Activated naive CD8-positive, alpha-beta T cell (primary cell): ENCODE measurements around the gene NRDC.

Experiments
- H3K27ac Mint-ChIP-seq: one replicate; pipeline ENCODE4 v1.8.0; 2021; ENCODE audit warnings: mixed read lengths
- H3K27me3 Mint-ChIP-seq: one replicate; pipeline ENCODE4 v1.8.0; 2021; ENCODE audit warnings: mixed read lengths
- H3K36me3 Mint-ChIP-seq: one replicate; pipeline ENCODE4 v1.8.0; 2021; ENCODE audit warnings: mixed read lengths
- H3K4me1 Mint-ChIP-seq: one replicate; pipeline ENCODE4 v1.8.0; 2021; ENCODE audit warnings: low read depth, mixed read lengths
- H3K4me3 Mint-ChIP-seq: one replicate; pipeline ENCODE4 v1.8.0; 2021; ENCODE audit warnings: mild to moderate bottlenecking, mixed read lengths
- H3K9me3 Mint-ChIP-seq: one replicate; pipeline ENCODE4 v1.8.0; 2021; ENCODE audit warnings: low read depth, mixed read lengths

The NRDC gene

DNA sequence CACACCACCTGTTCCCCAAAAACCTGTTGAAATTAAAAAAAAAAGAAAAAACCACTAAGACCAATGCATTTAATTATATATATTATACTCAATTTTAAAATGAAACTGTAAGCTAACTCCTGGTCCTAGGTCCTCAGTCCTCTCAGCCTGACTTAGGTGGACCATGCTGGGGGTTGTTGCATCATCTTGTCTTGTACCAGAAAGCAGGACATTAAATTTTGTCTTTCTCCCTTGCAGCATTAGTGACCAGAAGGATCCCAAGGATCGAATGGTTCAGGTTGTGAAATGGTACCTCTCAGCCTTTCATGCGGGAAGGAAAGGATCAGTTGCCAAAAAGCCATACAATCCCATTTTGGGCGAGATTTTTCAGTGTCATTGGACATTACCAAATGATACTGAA, 97.6 kb downstream of the NRDC start:
- H3K27me3 Mint-ChIP-seq = no peaks in the 10 kb centered on the region
- H3K9me3 Mint-ChIP-seq = no peaks in the 10 kb centered on the region
- no peak overlapping the region for H3K4me3 Mint-ChIP-seq
- H3K4me1 Mint-ChIP-seq = peaks cover 1% of the 10 kb centered on the region
- H3K27ac Mint-ChIP-seq = no peak overlapping the region
- H3K36me3 Mint-ChIP-seq = no peaks in the 10 kb centered on the region

DNA sequence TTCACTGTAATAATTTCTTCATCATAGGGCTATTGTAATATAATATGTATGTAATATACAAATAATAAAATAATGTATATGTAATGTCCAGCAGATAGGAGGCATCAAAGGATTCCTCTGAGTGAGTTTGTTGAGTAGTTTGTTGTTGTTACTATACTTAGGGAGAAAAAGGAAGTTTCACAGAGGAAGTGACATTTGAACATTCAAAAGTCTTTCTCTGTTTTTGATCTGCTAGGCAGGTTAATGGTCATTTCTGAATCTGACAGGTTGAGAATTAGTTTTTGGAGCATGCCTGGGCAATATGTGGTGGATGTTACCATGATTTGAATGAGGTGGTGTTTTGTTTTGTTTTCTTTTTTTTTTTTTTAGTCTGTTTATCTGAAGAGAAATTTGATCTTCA, 102.1 kb downstream of the NRDC start:
- no peak overlapping the region for H3K27ac Mint-ChIP-seq
- no peak overlapping the region for H3K4me3 Mint-ChIP-seq
- H3K27me3 Mint-ChIP-seq = no peaks in the 10 kb centered on the region
- H3K36me3 Mint-ChIP-seq = peaks cover 10% of the 10 kb centered on the region
- peaks cover 6% of the 10 kb centered on the region for H3K4me1 Mint-ChIP-seq
- no peaks in the 10 kb centered on the region for H3K9me3 Mint-ChIP-seq

DNA sequence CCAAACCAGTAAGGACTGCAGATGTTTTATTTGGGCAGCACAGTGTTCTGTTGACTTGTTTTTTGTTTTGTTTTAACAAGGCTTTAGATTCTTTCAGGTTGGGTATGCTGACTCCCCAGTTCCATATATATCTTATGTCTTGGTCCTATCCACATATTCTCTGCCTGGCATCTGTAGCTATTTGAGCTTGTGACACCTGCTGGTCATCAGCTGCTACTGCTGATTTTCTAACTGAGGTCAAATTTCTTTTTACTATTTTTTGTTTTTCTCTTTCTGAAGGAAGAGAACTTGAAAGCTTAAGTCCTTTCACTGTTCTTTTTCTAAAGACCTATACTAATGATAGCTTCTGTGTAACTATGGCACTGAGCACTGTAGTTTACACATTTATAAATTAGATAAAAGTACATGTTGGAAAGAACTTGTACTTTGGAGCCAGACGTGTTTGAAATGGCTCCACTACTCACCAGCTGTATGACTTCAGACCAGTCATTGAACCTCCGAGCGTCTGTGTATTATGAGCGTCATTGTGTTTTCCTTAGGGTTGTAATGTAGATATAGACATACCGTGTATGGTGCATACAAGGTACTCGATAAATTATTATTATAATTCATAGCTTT, 109.4 kb downstream of the NRDC start:
- H3K27ac Mint-ChIP-seq = no peak overlapping the region
- peaks cover 10% of the 10 kb centered on the region for H3K36me3 Mint-ChIP-seq
- no peak overlapping the region for H3K4me3 Mint-ChIP-seq
- H3K4me1 Mint-ChIP-seq = peaks cover 6% of the 10 kb centered on the region
- no peaks in the 10 kb centered on the region for H3K9me3 Mint-ChIP-seq
- no peaks in the 10 kb centered on the region for H3K27me3 Mint-ChIP-seq

DNA sequence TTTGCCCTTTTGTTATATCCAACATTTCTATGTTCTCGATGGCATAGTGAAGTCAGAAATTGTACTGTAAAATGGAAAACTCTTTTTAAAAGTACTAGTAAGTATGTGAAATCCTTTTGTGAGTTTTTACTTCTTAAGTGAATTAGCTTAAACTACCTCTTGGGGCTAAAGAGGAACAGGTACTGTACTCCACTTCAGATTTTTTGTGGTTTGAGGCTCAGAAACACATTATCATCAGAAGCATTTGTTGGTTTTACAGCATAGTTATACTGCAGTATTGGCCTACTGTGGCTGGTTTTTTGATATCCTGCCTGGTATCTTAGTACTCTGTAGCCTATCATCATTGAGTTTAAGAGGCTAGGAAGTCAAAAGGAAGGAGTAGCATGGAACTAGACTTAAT, 117.2 kb downstream of the NRDC start:
- Mint-ChIP-seq H3K27me3 (no peaks in the 10 kb centered on the region), H3K4me3 (no peak overlapping the region), H3K9me3 (no peaks in the 10 kb centered on the region), H3K27ac (peak overlapping the region; percentile 46), H3K4me1 (peaks cover 10% of the 10 kb centered on the region), H3K36me3 (peaks cover under 1% of the 10 kb centered on the region)

DNA sequence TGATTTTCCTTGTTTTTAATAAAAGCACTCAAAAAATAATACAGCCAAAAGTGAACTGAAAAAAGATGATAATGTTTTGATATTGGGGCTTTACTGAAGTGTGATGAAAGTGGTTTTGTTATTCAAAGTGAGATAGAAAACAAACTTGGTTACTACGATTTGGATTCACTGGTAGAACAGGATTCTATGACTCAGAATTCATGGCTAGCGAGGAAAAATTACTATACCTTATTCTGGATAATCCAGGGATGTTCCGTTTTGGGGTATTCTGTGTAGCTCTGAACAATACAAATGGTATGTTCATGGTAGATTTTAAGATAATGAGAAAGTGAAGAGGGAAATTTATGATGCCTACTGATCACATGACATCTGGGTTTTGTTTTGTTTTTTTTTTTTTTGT, 117.7 kb downstream of the NRDC start:
- Mint-ChIP-seq H3K36me3 (peaks cover 1% of the 10 kb centered on the region), H3K9me3 (no peaks in the 10 kb centered on the region), H3K27ac (no peak overlapping the region), H3K4me3 (no peak overlapping the region), H3K4me1 (peaks cover 10% of the 10 kb centered on the region), H3K27me3 (no peaks in the 10 kb centered on the region)

GRCh38 chr1:51758310-51758709, 120.2 kb downstream of the NRDC start:
- Mint-ChIP-seq H3K4me1 (peaks cover 16% of the 10 kb centered on the region), H3K9me3 (no peaks in the 10 kb centered on the region), H3K36me3 (peaks cover 7% of the 10 kb centered on the region), H3K27me3 (no peaks in the 10 kb centered on the region), H3K4me3 (no peak overlapping the region), H3K27ac (no peak overlapping the region)

- Mint-ChIP-seq H3K9me3 (no peaks in the 10 kb centered on the region), H3K36me3 (peaks cover 17% of the 10 kb centered on the region), H3K4me3 (no peak overlapping the region), H3K4me1 (peaks cover 12% of the 10 kb centered on the region), H3K27me3 (no peaks in the 10 kb centered on the region), H3K27ac (no peak overlapping the region)
Measured at GRCh38 chr1:51756290-51756689, 122.2 kb downstream of the NRDC start.

- Mint-ChIP-seq H3K4me3 (no peak overlapping the region), H3K4me1 (peaks cover 8% of the 10 kb centered on the region), H3K27ac (no peak overlapping the region), H3K27me3 (no peaks in the 10 kb centered on the region), H3K9me3 (no peaks in the 10 kb centered on the region), H3K36me3 (peaks cover 19% of the 10 kb centered on the region)
Measured at GRCh38 chr1:51755437-51755836, 123.1 kb downstream of the NRDC start.

- Mint-ChIP-seq H3K36me3 (peaks cover 19% of the 10 kb centered on the region), H3K4me1 (peaks cover 6% of the 10 kb centered on the region), H3K27me3 (no peaks in the 10 kb centered on the region), H3K4me3 (no peak overlapping the region), H3K9me3 (no peaks in the 10 kb centered on the region), H3K27ac (no peak overlapping the region)
Measured at GRCh38 chr1:51754666-51755065, 123.9 kb downstream of the NRDC start.

GRCh38 chr1:51753969-51754368, 124.6 kb downstream of the NRDC start:
- H3K4me1 Mint-ChIP-seq = peaks cover 6% of the 10 kb centered on the region
- no peak overlapping the region for H3K4me3 Mint-ChIP-seq
- no peaks in the 10 kb centered on the region for H3K27me3 Mint-ChIP-seq
- H3K27ac Mint-ChIP-seq = no peak overlapping the region
- H3K36me3 Mint-ChIP-seq = peaks cover 19% of the 10 kb centered on the region
- H3K9me3 Mint-ChIP-seq = no peaks in the 10 kb centered on the region

- H3K27me3 Mint-ChIP-seq = no peaks in the 10 kb centered on the region
- no peak overlapping the region for H3K27ac Mint-ChIP-seq
- peaks cover 21% of the 10 kb centered on the region for H3K36me3 Mint-ChIP-seq
- peaks cover 6% of the 10 kb centered on the region for H3K4me1 Mint-ChIP-seq
- no peak overlapping the region for H3K4me3 Mint-ChIP-seq
- H3K9me3 Mint-ChIP-seq = no peaks in the 10 kb centered on the region
Measured at GRCh38 chr1:51752073-51752948, 126.2 kb downstream of the NRDC start.

- Mint-ChIP-seq H3K27me3 (no peaks in the 10 kb centered on the region), H3K36me3 (peaks cover 18% of the 10 kb centered on the region)
Measured at GRCh38 chr1:51750729-51751128, 127.8 kb downstream of the NRDC start.

GRCh38 chr1:51750218-51750617, 128.3 kb downstream of the NRDC start:
- no peaks in the 10 kb centered on the region for H3K27me3 Mint-ChIP-seq
- H3K4me1 Mint-ChIP-seq = peaks cover 6% of the 10 kb centered on the region
- no peak overlapping the region for H3K27ac Mint-ChIP-seq
- no peak overlapping the region for H3K4me3 Mint-ChIP-seq
- peaks cover 14% of the 10 kb centered on the region for H3K36me3 Mint-ChIP-seq
- no peaks in the 10 kb centered on the region for H3K9me3 Mint-ChIP-seq

More at GRCh38 chr1:51750729-51751128, 127.8 kb downstream of the NRDC start:
- peaks cover 6% of the 10 kb centered on the region for H3K4me1 Mint-ChIP-seq
- H3K9me3 Mint-ChIP-seq = no peaks in the 10 kb centered on the region
- H3K4me3 Mint-ChIP-seq = no peak overlapping the region
- H3K27ac Mint-ChIP-seq = no peak overlapping the region

GRCh38 chr1:51749151-51749550, 129.4 kb downstream of the NRDC start:
- H3K4me1 Mint-ChIP-seq = peaks cover 15% of the 10 kb centered on the region
- no peak overlapping the region for H3K4me3 Mint-ChIP-seq
- H3K27me3 Mint-ChIP-seq = no peaks in the 10 kb centered on the region
- H3K27ac Mint-ChIP-seq = no peak overlapping the region
- H3K9me3 Mint-ChIP-seq = no peaks in the 10 kb centered on the region
- peaks cover 20% of the 10 kb centered on the region for H3K36me3 Mint-ChIP-seq

DNA sequence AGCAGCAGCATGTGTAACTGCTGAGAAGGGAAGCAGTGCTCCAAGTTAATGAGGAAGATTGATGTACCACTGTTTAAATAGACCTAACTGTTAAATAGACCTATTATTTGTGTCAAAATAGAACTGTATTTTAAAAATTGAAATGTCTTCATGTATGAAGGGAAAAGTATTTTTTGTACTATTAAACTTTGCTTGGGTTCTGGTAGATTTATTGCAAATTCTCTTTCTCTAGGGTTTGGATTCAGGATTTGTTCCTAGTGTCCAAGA, 133.3 kb downstream of the NRDC start:
- H3K4me3 Mint-ChIP-seq = no peak overlapping the region
- no peaks in the 10 kb centered on the region for H3K27me3 Mint-ChIP-seq
- H3K9me3 Mint-ChIP-seq = no peaks in the 10 kb centered on the region
- H3K27ac Mint-ChIP-seq = no peak overlapping the region
- H3K4me1 Mint-ChIP-seq = peaks cover 16% of the 10 kb centered on the region
- peaks cover 12% of the 10 kb centered on the region for H3K36me3 Mint-ChIP-seq
